Body of pancreas (tissue), 4 donors: ENCODE measurements around the gene WRAP73.
"Not testable (repeated sequence)": the region's sequence is repeated elsewhere in the genome, so short reads cannot be mapped to it uniquely, and the experiment has no call there.

Source experiments
- CTCF ChIP-seq, 7 experiments: fragments of 450-650 bp in 4 of 7; fragments of 200-600 bp in 3 of 7; sonication (generic) in 3 of 7; IDR thresholded peaks; one replicate each; pipeline ENCODE4 v1.5.1; 2016 to 2019; ENCODE audit warnings: antibody characterized with exemption in 7 of 7
- POLR2A ChIP-seq, 3 donors: fragments of 450-650 bp; IDR thresholded peaks; one replicate each; pipeline ENCODE4 v1.6.1; 2016; ENCODE audit warnings: antibody characterized with exemption in 3 of 3, mild to moderate bottlenecking in 2 of 3

DNA sequence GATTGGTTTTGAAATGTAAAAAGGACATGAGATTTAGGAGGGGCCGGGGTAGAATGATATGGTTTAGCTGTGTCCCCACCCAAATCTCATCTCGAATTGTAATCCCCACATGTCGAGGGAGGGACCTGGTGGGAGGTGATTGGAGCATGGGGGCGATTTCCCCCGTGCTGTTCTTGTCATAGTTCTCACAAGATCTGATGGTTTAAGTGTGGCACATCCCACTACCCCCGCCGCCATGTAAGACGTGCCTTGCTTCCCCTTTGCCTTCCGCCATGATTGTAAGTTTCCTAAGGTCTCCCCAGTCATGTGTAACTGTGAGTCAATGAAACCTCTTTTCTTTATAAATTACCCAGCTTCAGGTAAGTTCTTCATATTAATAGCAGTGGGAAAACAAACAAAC lies 27.8 kb downstream of the WRAP73 start:
- TF ChIP-seq CTCF, POLR2A (IDR thresholded peaks at IDR 0.05): not testable (repeated sequence)
